SK-N-DZ (cell line): ENCODE data around the gene TBC1D10B.
A peak's percentile ranks its signal among the peaks of the same experiment; 100 is the strongest.
"Not testable (repeated sequence)": the region's sequence is repeated elsewhere in the genome, so short reads cannot be mapped to it uniquely, and the experiment has no call there.

Experiments used
- DNase-seq: peaks from one replicate; pipeline ENCODE4 v3.0.0-alpha.2; 2015; ENCODE audit warnings: low spot score

The TBC1D10B gene

GRCh38 chr16:30355144-30355953, 14.9 kb downstream of the TBC1D10B start, which contains the start of gene CD2BP2:
TSS of gene CD2BP2 (minus strand) at chr16:30355308. CDS start at chr16:30354681, 627 bp downstream.
- peak; percentile 100 for DNase-seq

GRCh38 chr16:30354423-30355143, 15.7 kb downstream of the TBC1D10B start:
- no peak for DNase-seq

GRCh38 chr16:30353438-30354129, 16.7 kb downstream of the TBC1D10B start:
- DNase-seq = no peak

GRCh38 chr16:30352488-30353401, 17.5 kb downstream of the TBC1D10B start:
- no peak for DNase-seq

GRCh38 chr16:30351586-30352419, 18.5 kb downstream of the TBC1D10B start:
- DNase-seq = no peak

- no peak for DNase-seq
These were observed 19.3 kb downstream of the TBC1D10B start for GRCh38 chr16:30351001-30351441.

GRCh38 chr16:30350134-30350871, 20.0 kb downstream of the TBC1D10B start:
- DNase-seq = no peak

GRCh38 chr16:30349675-30350074, 20.6 kb downstream of the TBC1D10B start:
- DNase-seq = no peak

DNA sequence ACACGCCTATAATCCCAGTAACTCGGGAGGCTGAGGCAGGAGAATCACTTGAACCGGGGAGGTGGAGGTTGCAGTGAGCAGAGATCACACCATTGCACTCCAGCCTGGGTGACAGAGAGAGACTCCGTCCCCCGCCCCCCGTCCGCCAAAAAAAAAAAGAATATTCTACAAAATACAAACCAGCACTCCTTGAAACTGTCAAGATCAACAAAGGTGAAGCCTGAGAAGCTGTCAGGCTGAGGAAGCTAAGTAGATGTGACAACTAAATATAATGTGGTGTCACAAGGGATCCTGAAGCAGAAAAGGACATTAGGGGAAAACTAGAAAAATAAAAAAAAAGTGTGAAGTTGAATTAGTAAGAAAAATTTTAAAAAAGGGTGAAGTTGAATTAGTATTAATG, 21.4 kb downstream of the TBC1D10B start:
- no peak for DNase-seq

GRCh38 chr16:30348113-30348512, 22.2 kb downstream of the TBC1D10B start:
- DNase-seq = no peak

- no peak for DNase-seq
These were observed 24.0 kb downstream of the TBC1D10B start for GRCh38 chr16:30346286-30346685.

DNA sequence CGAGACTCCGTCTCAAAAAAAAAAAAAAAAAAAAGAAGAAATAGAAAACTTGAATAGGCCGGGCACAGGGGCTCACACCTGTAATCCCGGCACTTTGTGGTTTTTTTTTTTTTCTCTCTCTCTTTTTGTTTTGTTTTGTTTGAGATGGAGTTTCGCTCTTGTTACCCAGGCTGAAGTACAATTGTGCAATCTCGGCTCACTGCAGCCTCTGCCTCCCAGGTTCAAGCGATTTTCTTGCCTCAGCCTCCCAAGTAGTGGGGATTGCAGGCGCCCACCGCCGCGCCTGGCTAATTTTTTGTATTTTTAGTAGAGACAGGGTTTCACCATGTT, 26.8 kb downstream of the TBC1D10B start:
- not testable (repeated sequence) for DNase-seq

DNA sequence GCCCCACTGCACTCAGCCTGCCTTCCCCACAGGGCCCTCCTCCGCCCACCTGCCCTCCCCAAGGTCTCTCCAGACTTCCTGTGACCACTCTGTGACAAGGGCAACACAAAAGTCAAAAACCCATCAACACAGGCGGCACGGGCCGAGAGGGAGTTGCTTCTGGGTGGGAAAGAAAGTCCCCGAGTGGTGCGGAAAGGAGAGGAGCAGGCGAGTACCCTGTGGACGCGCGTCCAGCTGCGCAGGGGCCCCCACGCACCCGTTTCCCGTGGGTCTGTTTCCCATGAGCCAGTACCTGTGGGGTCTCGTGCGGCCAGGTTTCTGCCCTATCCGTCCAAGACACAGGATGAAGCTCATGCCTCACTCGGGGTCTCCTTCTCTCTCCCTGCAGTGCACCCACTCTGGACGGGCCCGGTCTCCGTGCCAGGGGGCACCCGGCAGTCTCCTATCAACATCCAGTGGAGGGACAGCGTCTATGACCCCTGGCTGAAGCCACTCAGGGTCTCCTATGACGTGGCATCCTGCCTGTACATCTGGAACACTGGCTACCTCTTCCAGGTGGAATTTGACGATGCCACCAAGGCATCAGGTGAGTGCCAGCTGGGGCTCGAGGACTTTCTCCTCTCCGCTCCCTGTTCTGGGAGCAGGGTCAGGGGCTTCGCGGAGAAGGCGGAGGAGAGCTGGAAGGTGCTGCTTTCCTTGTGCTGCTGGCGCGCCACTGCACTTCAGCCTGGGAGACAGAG, 27.4 kb downstream of the TBC1D10B start:
- DNase-seq = no peak

DNA sequence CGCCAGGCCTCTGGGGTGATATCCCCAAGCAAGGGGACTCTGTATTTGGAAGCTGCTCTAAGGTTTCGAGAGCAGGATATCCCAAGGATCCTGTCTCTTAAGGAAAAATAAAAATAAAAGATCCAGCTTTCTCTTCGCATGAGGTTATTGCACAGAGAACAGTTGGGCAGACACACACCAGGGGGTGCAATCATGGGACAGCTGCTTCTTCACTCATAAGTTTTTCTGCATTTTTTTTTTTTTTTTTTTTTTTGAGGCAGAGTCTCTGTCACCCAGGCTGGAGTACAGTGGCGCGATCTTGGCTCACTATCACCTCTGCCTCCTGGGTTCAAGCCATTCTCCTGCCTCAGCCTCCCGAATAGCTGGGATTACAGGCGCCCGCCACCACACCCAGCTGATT, 28.3 kb downstream of the TBC1D10B start:
- DNase-seq = not testable (repeated sequence)

- DNase-seq = no peak
These were observed 29.7 kb downstream of the TBC1D10B start for GRCh38 chr16:30340621-30341020.

DNA sequence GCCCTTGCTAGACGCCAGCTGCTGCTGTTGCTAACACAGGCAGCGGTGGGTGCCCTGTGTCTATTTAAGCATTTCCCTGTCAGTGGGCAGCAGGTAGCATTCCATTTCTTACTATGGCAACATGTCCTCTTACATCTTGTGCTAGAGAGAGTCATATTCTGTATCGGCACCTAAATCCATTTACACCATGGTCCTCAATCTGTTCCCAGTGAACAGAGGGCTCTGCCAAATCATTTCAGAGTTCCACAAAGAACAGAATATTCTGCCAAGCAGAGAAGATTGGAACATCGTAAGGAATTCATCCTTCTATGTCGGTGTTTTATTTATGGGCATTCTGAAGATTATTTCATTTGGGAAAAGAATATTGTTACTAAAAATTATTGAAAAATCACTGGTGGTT, 31.6 kb downstream of the TBC1D10B start:
- not testable (repeated sequence) for DNase-seq

DNA sequence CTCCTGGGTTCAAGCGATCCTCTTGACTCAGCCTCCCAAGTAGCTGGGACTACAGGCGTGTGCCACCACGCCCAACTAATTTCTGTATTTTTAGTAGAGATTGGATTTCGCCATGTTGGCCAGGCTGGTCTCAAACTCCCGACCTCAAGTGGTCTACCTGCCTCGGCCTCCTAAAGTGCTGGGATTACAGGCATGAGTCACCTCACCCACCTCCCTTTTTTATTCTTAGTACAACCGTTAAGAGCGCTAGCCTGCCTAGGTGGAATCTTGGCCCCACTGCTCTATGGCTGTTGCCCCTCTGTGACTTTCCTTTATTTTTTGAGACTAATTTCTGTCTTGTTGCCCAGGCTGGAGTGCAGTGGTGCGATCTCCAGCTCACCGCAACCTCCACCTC, 32.3 kb downstream of the TBC1D10B start:
- not testable (repeated sequence) for DNase-seq

DNA sequence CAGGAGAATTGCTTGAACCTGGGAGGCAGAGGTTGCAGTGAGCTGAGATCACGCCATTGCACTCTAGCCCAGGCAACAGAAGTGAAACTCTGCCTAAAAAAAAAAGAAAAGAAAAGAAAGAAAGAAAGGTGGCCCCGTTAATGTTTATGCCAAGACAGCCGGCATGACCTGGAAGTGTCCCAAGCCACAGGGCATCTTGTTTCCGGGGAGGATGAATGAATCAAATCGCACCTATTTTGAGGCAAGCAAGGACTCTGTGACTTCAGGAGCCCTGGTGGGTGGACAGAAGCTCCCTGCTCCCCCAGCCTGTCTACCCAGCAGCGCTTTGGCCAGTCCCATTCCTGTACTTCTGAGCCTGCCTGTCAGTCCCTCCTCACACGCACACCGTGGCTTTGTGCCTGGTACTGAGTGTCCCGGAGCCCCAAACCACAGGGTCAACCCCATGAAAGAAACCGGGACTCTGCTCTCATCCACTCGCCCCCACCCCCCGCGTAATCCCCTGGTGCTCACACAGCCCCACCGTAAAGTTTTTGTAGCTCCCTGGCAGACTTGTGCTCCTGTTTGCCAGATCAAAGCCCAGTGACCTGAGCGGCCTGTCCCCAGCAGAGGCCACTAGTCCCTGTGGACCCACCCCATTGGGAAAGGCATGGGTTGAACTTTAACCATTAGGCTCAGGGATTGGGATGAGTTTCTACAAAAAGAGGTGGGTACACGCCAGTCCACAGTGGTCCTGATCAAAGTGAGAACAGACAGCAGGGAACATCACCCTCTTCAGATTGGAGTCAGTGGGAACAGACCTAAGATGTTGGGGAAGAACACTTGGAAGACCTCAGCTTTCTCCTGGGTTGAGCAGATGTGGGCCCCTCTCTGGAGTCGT, 34.5 kb downstream of the TBC1D10B start:
- peak; percentile 36 for DNase-seq
